GM10266 (cell line): ENCODE measurements around the gene RNF5.

Experiments
- DNase-seq: peaks from one replicate; pipeline ENCODE4 v3.0.0; 2012; ENCODE audit errors: extremely low spot score
- CTCF ChIP-seq: IDR thresholded peaks from 2 replicates; pipeline ENCODE4 v1.5.1; 2012; ENCODE audit warnings: mild to moderate bottlenecking, low read depth; ENCODE audit not compliant: control insufficient read depth, insufficient read depth; ENCODE audit errors: missing control alignments

RNF5 gene

GRCh38 chr6:32177183-32177787 lies 920 bp upstream of the RNF5 start:
- TF ChIP-seq CTCF = no peak
- DNase-seq = no peak

- DNase-seq = no peak
- TF ChIP-seq CTCF = no peak
Measured at GRCh38 chr6:32178547-32179440, 589 bp downstream of the RNF5 start.

- no peak for TF ChIP-seq CTCF
- DNase-seq = no peak
Measured at GRCh38 chr6:32179766-32180405, 1.7 kb downstream of the RNF5 start.

GRCh38 chr6:32181148-32181702 lies 3.0 kb downstream of the RNF5 start:
- TF ChIP-seq CTCF = no peak
- DNase-seq = no peak

GRCh38 chr6:32181915-32182529 lies 3.8 kb downstream of the RNF5 start:
- no peak for TF ChIP-seq CTCF
- no peak for DNase-seq

GRCh38 chr6:32182555-32182981 lies 4.4 kb downstream of the RNF5 start:
- no peak for TF ChIP-seq CTCF
- DNase-seq = no peak
